ENCODE measurements around the gene PATZ1.
"Not testable (repeated sequence)": the region's sequence is repeated elsewhere in the genome, so short reads cannot be mapped to it uniquely, and the experiment has no call there.

PATZ1 gene

DNA sequence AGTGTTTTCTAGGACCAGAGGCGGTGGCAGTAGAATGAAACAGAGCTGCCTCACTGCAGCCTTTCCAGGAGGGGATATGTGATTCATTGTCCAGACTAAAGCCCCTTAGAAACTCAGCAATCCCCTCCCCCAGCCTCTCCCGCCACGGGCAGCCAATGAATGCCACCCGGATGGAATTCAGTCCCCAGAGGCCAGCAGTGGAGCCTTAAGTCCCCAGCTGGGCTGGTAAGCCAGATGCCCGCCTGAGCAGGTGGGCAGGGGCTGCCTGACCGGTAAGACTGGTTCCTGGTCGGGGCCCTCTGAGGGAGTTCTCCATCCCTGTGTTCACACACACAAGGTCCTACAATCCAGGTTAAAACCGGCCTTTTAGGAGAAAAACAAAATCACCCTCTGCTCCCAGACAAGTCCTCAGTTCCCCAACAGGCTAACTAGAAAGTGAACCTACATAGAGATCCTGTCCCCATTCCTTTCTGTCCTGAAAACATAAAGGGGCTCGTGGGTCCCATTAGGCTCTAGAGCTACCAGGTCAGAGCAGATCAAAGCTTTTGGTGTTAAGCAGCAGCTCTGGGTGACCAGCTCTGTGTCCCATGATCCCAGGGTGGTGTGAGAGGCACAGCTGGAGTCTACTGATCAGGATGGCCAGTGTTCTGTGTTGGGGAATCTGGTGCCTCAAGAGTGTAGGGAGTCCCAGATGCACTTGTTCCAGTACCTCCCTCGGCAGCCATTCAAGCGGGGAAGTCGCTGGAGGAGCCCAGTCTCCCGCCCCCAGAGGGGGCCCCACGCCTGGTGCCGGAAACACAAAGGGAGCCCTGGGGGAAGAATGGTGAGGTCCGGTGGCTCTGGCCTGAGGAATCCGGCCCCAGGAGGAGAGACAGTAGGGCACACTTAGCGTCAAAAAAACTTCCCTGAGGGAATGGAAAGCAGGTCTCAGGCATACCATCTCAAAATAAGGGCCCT is 2.6 kb downstream of the PATZ1 start:
- no peak for DNase-seq (ENCODE audit: low read depth)

DNA sequence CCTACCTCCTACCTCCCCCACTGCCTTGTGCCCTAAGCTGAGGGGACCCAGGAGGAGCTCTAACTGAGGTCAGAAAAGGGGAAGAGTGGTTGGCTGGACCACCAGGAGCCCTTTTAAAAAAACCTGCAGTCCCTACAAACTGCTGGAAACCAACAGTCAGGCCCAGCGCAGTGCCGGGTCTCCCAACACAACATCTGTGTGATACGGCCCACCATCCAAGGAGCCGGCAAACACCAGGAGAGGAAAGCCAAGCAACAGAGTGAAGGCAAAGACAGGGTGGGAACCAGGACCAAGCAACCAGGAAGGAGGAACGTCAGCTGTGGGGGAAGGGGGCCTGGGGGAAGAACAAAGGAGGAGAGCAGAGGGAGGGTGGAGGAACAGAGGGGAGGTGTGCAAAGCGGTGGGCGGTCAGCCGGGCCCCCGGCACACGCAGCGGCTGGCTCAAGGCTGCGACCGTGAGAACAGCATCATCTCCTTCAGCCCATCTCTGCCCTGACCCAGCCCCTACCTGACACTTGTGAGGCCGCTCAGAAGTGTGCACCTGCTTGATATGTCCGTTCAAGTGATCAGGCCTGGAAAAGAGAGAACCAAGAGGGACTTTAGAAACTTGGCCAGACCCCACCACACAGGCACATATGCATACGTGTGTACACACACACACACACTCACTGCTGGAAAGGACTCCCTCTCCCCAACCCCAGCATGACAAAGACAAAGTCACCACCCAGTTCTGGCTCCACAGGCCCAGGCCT is 3.6 kb downstream of the PATZ1 start:
- no peak for DNase-seq (ENCODE audit: low read depth)

DNA sequence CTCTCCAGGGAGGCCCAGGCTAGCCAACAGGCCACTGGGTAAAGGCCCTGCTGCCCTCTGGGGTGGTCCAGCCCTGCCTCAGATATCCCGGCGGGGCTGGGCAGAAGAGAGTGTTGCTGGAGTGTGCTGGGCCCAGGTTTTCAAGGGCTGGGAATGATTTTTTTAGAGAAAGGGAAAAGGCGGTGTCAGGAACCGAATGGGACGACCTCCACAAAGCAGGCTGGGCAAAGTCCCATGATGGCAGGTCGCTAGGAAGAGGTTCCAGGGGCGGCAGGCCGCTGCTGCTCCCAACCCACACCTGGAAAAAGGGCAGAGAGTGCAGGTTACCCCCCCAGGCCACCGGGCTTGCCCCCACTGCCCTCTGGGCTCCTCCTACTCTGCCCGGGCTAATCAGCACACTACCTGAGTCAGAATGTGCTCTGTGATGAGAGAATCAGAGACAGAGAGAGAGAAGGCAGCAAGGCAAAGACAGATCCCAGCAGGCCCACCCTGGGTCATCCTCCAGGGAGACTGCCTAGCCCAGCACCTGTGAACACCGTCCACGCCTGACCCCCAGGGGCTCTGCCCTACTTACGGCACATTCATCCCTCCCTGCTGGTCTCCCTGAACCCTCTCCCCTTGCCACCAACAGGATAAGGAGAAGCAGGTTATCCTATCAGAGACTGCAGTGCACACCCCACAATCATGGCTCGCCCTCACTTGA is 4.6 kb downstream of the PATZ1 start:
- no peak for DNase-seq (ENCODE audit: low read depth)

DNA sequence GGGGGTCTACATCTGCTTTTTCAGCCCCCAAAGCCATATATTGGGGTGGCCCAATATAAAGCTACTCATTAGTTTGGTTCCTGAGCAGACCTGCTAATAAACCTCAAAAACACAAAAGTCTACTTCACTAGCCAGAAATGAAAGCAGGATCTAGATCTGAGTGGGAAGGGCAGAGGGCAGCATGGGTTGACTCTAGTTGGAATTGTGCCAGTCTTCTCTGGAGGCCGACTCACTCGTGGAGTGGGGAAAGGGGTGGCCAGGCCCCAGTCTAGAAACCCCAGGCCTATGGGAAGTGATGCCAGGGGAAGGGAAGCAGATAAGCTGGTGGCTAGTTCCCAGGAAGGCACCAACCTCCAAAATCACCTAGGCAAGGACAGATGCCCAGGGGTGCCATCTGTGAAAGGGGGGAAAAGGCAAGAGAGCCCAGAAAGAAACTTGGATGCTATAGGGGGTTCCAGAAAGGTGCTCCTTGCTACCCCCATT is 5.3 kb downstream of the PATZ1 start:
- no peak for DNase-seq (ENCODE audit: low read depth)

DNA sequence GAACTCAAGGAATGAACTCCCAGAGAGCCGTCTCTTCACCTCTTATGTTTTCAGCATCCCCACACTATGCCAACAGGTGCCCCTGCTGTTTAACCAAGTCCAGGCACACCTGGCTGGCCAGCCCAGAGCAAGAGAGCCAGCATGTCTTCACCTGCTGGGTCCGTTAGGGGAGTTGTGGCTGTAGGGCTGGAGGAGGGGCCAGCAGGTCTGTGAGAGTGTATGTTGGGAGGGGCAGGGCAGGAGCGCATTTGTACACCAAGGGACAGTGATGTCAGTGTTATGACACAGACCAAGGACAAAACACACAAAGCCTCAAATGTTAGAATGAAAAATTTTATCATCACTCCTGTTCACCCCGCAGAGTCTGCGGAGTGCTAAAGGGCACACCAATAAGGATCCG is 5.8 kb downstream of the PATZ1 start:
- no peak for DNase-seq (ENCODE audit: low read depth)

DNA sequence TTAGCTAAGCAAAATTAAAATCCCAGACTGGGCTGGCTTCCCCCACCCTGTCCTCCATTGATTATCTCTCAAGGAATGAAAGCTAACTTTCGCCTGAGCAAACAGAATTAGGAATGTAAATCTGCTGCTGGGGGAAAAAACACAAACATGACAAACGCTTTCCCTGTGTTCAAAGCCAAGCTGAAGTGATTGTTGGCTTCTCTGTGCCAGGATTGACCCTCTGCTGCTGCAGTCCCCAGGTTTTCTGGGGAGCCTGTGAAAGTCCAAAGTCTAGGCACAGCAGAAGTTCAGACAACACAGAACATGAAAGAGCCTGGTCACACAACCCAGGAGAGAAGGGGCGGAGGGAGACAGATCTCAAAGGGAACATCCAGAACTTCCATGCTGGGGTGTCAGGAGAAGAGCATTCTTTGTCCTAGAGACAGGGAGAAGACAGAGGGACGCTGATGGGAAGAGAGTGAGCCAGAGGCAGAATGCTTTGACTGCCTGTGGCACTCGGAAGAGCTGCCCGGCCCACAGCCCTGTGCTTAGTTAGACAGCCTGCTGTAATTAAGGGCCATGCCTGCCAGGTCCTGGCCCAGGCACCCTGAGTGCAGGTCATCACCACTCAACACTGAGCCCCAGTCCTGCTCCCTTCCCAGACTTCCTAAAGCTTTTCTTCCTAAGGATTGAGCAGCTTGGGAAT is 6.9 kb downstream of the PATZ1 start:
- DNase-seq (ENCODE audit: low read depth): no peak

DNA sequence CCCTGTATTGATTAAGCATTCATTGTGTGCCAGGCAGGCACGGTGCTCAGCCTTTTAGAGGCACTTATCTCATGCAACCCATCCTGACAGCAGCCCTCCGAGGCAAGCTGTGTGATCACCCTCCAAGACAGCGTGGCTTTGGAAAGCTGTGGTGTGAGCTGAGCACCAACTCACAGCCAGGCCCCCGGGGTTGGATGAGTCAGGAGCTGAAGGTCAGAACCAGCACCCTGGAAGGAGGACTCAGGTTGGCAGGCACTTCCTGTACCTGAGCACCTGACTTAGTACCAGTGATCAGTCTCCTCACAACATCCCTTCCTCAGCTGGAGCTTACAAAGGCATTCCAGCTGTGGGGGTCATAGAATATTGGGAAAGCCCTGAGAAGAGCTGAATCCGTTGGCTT is 9.0 kb downstream of the PATZ1 start:
- DNase-seq (ENCODE audit: low read depth): no peak

DNA sequence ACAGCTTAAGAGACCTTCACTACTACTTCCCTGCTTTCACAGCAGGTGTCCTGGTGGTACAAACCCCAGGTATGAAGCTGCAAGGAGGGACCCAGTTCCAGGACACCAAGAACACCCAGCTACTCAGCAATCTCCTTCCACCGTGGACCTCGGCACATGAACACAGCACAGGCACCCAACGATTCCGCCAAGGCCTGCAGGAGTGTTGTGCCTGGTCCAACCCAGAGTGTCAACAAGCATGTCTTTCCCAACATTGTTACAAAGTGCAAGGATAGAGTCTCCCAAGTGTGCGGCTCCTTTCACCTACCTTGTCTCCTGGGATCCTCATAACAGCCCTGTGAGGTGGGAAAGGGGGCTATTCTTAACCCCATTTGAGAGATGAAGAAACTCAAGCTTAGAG is 11.8 kb downstream of the PATZ1 start:
- DNase-seq (ENCODE audit: low read depth): no peak

DNA sequence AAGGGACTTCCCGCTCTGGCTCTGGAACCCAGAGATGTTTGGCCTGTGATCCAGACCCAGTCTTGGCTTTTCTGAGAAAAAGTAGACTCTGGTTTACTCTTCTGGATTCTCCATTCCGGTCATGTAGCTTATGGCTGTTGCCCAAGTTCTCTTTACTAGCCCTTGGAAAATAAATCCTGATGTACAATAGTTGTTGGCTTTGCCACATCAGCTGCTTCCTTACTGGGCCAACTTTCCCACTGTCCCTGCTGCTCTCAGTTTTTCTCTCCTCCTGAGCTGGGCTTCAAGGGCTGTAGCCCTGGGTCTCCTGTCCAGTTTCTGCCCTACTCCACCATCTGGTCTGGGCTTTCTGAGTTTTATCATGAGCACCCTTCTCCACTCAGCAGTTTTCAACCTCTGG is 12.5 kb downstream of the PATZ1 start:
- no peak for DNase-seq (ENCODE audit: low read depth)

DNA sequence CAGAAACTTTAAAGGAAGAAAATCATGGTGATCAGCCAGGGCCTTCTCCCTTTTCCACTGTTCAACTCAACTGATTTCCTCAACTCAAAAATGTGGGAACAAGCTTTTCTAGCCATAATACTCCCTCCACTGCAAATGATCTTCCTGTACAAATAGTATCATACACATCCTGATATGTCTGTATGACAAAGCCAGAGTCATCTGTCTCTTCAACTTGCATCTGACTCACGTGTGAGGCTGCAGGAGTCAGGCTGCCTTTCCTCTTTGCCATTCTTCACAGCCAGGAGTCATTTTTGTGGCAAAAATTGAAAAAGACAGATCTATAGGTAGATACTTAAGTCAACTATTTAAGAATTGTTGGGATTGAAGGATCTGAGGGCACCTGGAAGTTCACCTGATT is 13.3 kb downstream of the PATZ1 start:
- no peak for DNase-seq (ENCODE audit: low read depth)

DNA sequence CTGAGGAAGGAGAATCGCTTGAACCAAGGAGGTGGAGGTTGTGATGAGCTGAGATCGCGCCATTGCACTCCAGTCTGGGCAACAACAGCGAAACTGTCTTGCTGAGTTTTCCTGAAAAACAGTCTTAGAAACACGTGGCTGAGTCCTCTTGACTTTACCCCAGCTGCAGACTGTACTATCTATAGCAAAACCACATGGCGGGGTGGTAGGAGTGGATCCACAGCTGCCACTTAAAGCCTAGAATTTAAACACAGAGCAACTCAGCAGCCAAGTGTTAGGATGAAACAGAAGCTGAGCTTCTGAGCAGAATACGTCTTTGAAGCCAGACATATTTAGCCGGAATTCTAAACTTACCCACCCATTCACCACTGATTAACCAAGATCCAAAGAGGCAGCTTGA is 14.1 kb downstream of the PATZ1 start:
- DNase-seq (ENCODE audit: low read depth): no peak

DNA sequence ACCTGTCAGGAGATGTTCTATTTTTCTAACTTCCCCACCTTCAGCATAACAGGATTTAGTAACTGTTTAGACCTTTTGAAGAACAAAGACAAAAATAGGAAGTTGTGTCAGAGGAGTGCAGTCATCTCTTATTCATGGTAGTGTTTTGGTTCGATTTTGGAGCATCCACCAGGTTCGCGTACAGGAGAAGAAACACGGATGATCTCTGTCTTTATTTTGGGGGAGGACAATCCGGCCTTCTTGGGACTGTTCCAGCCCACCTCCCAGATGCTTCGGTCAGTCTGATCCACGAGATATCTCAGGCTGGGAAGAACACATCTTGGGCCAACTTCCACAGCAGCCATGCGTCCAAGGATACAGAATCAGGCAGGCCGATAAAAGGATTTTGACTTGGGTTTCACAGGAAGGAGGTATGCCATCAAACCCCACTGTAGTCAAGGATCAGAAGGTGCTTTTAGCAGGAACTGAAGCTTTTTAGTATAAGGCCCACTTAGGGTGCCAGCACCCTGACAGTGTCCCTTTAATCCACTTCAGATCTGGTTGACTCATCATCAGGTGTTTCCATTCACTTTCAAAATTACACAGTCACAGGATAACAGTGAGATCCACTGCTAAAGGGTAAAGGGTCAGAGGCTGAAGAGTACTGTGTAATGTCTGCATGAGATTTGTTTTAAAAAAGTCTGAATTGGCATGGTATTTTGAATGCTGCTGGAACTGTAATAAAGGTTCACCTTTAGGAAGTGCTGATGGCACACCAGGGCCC is 16.5 kb downstream of the PATZ1 start:
- no peak for DNase-seq (ENCODE audit: low read depth)

DNA sequence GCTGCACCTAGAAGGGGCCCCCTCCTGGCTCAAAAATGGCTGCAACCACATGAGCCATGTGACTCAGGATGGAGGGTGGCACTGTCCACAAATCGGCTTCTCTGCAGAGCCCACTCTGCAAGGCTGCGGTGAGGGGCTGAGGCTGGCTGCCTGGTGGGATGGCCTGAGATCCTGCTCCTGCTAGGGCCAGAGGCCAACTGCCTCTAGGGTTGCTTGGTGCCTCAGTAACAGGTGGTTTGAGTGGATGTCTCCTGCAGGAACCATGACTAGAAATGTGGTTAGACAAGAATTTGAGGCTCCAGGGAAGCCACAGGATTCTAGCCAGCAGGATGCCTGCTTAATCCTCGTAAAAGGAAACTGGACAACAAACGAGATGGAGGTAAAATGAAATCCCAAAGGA is 17.1 kb downstream of the PATZ1 start:
- no peak for DNase-seq (ENCODE audit: low read depth)

DNA sequence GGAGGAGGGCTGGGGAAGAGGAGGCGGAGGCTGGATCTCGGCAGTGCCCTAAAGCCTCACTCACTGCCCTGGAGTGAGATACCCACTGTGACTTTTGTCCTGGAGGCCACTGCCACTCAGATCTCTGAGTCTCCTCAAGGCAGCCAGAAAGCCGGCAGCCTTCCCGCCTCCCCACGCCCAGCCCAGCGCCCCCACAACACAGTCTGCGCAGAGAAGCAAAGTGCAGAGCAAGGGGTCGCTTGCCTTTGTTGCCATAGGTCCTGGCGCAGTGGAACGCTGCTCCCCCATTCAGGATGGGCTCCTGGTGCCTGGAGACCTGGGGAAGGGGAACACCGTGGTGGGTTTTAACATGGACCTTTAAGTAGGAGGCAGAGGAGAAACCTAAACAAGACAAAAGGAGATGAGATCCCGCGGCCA is 17.6 kb downstream of the PATZ1 start:
- no peak for DNase-seq (ENCODE audit: low read depth)

DNA sequence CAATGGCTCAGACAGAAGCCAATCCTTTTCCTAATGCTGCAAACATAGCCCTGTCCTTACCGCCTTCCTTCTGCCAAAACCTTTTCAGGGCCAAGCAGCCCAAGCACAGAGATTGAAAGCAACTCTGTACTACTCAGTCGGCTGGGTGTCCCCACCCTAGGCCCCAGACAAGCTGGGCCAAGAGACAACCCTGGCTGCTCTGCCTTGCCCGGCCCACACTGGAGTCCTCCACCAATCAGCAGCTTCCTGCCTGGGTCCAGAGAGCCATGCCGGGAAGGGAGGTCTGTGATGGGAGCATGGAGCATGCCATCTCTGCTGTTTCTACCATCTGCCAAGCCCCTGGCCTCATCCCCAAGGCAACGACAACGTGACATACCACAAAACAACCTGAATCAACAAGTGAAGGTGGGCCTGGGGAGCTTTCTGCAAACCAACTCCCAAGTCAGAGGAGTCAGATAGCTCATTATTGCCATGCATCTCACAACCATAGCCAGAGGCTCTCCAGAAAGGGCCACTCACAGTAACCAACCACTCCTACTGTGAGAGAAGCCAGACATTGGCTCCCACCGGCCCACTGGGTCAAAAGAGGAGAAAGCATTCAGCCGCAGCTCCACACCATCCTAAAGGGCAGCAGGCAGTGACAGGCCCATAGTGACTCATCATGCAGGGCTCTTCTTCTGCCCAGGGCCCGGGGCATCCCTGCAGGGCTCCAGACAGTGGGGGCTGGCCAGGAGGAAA is 18.2 kb downstream of the PATZ1 start:
- no peak for DNase-seq (ENCODE audit: low read depth)

DNA sequence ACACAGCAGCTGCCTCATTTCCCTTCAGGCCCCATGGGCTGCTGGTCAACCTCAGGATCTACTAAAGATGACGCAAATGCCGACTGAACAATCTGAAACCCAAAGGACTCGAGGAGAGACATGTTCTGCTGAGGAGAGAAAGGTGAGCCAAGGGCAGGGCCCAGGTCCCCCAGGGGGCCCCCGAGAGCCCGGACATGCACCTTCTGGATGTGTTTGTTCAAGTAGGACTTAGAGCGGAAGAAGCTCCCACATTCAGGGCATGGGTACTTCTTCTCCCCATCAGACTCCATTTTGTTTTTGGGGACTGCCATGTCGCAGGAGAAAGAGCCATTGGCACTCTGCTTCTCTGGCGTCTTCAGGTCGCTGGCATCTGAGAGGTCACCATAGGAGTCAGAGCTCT is 19.3 kb downstream of the PATZ1 start:
- no peak for DNase-seq (ENCODE audit: low read depth)

DNA sequence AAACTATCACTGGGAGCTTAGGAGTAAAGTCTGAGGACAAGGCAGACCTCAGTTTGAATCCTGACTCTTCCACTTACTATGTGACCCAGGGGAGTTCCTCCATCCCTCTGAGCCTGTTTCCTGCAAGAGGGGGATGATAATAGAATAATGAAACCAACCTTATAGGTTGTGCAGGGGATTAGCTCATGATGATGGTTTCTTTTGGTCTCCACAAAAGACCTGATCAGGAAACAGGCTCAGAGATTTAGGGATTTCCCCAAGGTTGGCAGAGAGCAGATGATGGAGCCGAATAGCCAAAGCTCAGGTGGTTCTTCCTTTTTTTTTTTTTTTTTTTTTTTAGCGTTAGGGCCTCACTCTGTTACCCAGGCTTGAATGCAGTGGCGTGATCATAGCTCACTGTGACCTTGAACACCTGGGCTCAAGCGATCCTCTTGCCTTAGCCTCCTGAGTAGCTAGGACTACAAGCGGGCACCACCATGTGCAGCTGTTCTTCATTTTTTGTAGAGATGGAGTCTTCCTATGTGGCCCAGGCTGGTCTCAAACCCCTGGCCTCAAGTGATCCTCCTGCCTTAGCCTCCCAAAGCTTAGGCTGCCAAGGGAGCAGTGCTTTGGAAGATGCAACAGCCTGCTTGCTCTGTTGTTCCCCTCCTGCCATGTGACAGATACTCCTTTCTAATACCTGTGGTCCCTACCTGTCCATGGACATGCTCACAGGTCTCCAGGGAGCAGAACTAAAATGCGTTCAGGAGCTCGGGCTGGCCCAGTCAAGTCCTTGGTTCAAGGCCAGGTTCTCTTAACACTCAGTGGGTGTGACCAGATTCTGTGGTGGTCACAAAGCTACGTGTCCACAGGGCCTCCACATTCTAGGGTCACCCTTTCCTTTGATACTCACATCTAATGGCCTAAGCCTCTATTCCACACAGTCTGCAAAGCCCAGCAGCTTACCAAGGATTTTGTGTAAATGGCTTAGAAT is 22.3 kb downstream of the PATZ1 start:
- no peak for DNase-seq (ENCODE audit: low read depth)

DNA sequence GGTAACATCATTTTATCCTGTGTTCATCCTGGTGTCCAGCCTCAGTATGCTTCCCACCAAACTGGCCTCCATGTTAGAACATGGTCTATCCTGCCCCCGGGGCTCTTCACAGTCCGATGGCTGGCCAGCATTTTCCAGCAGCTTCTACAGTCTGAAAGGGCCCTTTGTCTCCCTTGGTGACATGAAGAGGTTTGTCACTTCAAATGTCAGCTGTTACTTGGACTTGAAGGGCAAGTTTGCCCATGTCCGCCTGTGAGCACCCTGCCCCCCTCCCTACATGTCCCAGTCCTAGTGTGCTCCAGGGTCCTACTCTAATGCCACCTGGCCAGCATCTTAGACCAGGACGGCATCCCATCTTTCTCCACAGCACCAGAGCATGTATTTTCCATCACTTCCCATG is 24.7 kb downstream of the PATZ1 start:
- no peak for DNase-seq (ENCODE audit: low read depth)

DNA sequence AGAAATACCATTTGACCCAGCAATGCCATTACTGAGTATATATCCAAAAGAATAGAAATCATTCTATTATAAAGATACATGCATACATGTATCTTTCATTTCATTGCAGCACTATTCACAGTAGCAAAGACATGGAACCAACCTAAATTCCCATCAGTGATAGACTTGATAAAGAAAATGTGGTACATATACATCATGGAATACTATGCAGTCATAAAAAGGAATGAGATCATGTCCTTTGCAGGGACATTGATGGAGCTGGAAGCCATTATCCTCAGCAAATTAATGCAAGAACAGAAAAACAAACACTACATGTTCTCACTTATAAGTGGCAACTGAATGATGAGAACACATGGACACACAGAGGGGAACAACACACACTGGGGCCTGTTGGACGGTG is 31.9 kb downstream of the PATZ1 start:
- DNase-seq (ENCODE audit: low read depth): not testable (repeated sequence)
